Spleen (tissue), 11 donors: ENCODE data around the gene KXD1. TPM values are rescaled to one million over a fixed set of nuclear protein-coding genes. Genes with fewer than 3 reads are reported as not detected.

Source experiments
- DNase-seq: peaks from one replicate; pipeline ENCODE4 v3.0.0-alpha.2; 2020
- H3K27ac ChIP-seq, 8 donors: fragments of 200-600 bp; sonication (generic) in 7 of 8; 1 replicate in 4 of 8; 2 replicates in 4 of 8; pipeline versions ENCODE4 v1.5.0 to v1.8.0; 2016 to 2021; ENCODE audit warnings: inconsistent platforms in 4 of 8, mild to moderate bottlenecking in 4 of 8, moderate library complexity in 1 of 8
- H3K27me3 ChIP-seq, 7 donors: fragments of 200-600 bp; sonication (generic) in 6 of 7; replicated peaks in 1 of 7; 1 replicate in 4 of 7; 2 replicates in 3 of 7; pipeline versions ENCODE4 v1.5.0 to v1.8.0; 2016 to 2021; ENCODE audit warnings: inconsistent platforms in 3 of 7, mild to moderate bottlenecking in 1 of 7
- H3K36me3 ChIP-seq, 6 donors: fragments of 200-600 bp; sonication (generic) in 5 of 6; 1 replicate in 4 of 6; 2 replicates in 2 of 6; pipeline versions ENCODE4 v1.5.0 to v1.8.0; 2016 to 2021; ENCODE audit warnings: inconsistent platforms in 2 of 6
- H3K4me1 ChIP-seq, 6 donors: fragments of 200-600 bp; sonication (generic) in 5 of 6; 1 replicate in 3 of 6; 2 replicates in 3 of 6; pipeline versions ENCODE4 v1.5.0 to v1.8.0; 2016 to 2021; ENCODE audit warnings: inconsistent platforms in 3 of 6
- H3K4me3 ChIP-seq, 8 donors: fragments of 200-600 bp; sonication (generic) in 7 of 8; 1 replicate in 4 of 8; 2 replicates in 4 of 8; pipeline versions ENCODE4 v1.5.0 to v1.8.0; 2016 to 2021; ENCODE audit warnings: inconsistent platforms in 4 of 8, mild to moderate bottlenecking in 4 of 8, moderate library complexity in 2 of 8
- H3K9me3 ChIP-seq, 8 donors: fragments of 200-600 bp; sonication (generic) in 7 of 8; 1 replicate in 4 of 8; 2 replicates in 4 of 8; pipeline versions ENCODE4 v1.5.0 to v1.8.0; 2016 to 2021; ENCODE audit warnings: inconsistent platforms in 4 of 8
- POLR2A ChIP-seq, 3 donors: fragments of 450-650 bp; IDR thresholded peaks; one replicate each; pipeline ENCODE4 v1.5.1; 2017; ENCODE audit warnings: antibody characterized with exemption in 3 of 3, mild to moderate bottlenecking in 1 of 3
- POLR2AphosphoS5 ChIP-seq, 3 donors: sonication (generic); formaldehyde crosslinking; IDR thresholded peaks; one replicate each; pipeline ENCODE4 v1.5.1; 2017; ENCODE audit warnings: antibody characterized with exemption in 3 of 3
- WGBS, 5 donors: extraction: QIAGEN DNeasy Blood & Tissue Kit in 3 of 5; methylation state at CpG; one replicate each; pipeline versions ENCODE4 v1.1.5 to v1.1.7; 2013 to 2018; 5-methylcytosine and 5-hydroxymethylcytosine counted together
- intact Hi-C: fragments of 100-400 bp; cut with DNase I; formaldehyde crosslinking; loops from one replicate; pipeline ENCODE4 v1.15.0; 2023; ENCODE audit warnings: low total_unique reads
- polyA plus RNA-seq, 3 donors: library from polyadenylated mRNA; stranded (reverse); fragments of 200-250 nt; gene quantifications; one replicate each; pipeline ENCODE4 v1.2.1, GENCODE V29; 2013
- total RNA-seq, 7 donors: library from RNA; depleted of rRNA in 3 of 7; stranded (reverse); fragments of >200 nt in 3 of 7; fragmentation: NEBNext Ultra II Directional in 4 of 7; extraction: Animal tissue kit (Norgen Biotek cat#: 25700) in 4 of 7; gene quantifications; one replicate each; pipeline versions ENCODE4 v1.1.0 to v1.2.1, GENCODE V29; 2016 to 2021
- TF ChIP-seq, protein P1 (sequence below), 11 experiments: fragments of 200-600 bp in 7 of 11; fragments of 450-650 bp in 4 of 11; sonication (generic) in 4 of 11; IDR thresholded peaks in 8 of 11; conservative IDR thresholded peaks in 3 of 11; 1 replicate in 7 of 11; 2 replicates in 4 of 11; pipeline versions ENCODE4 v1.4.0 to v1.8.0; 2016 to 2021; ENCODE audit warnings: antibody characterized with exemption in 11 of 11, inconsistent platforms in 4 of 11, mild to moderate bottlenecking in 1 of 11
- donor health status: healthy with polysubstance abuse.
- donor health status: DM: no; HTN: no; CAD: no; lungs with moderate emphysema.
- donor health status: DM: no; HTN: no; CAD: no.
- donor health status: Bipolar disorder and iron deficiency.
- donor health status: healthy.
- donor health status: DM: no; HTN: no; CAD: no.
- donor health status: DM: yes; HTN: yes; CAD: no.

KXD1 gene
- total and polyA plus RNA-seq, 10 donors = 63.9 to 90.9 (median 74.8) TPM

- intact Hi-C loops = no loop called here
- Histone ChIP-seq H3K9me3 (no peaks in the 10 kb centered on the region), H3K4me3 (no peak overlapping the region), H3K27me3 (peaks cover 22 to 98% (median 95%) of the 10 kb centered on the region in 7 donors), H3K36me3 (no peaks in the 10 kb centered on the region), H3K27ac (no peak overlapping the region), H3K4me1 (peaks cover 31 to 69% (median 54%) of the 10 kb centered on the region in 6 donors)
- 30 to 51% (median 37%) methylated on average over 2 of the region's 2 CpGs for WGBS, 5 donors
- TF ChIP-seq POLR2A (IDR thresholded peaks at IDR 0.05) (no peak), POLR2AphosphoS5 (IDR thresholded peaks at IDR 0.05) (no peak)
- TF ChIP-seq, protein P1, sequence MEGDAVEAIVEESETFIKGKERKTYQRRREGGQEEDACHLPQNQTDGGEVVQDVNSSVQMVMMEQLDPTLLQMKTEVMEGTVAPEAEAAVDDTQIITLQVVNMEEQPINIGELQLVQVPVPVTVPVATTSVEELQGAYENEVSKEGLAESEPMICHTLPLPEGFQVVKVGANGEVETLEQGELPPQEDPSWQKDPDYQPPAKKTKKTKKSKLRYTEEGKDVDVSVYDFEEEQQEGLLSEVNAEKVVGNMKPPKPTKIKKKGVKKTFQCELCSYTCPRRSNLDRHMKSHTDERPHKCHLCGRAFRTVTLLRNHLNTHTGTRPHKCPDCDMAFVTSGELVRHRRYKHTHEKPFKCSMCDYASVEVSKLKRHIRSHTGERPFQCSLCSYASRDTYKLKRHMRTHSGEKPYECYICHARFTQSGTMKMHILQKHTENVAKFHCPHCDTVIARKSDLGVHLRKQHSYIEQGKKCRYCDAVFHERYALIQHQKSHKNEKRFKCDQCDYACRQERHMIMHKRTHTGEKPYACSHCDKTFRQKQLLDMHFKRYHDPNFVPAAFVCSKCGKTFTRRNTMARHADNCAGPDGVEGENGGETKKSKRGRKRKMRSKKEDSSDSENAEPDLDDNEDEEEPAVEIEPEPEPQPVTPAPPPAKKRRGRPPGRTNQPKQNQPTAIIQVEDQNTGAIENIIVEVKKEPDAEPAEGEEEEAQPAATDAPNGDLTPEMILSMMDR (IDR thresholded peaks at IDR 0.05 in 8 of 11, conservative IDR thresholded peaks at IDR 0.05 in 3 of 11) = no peak
- no peak for DNase-seq
Observed at GRCh38 chr19:18609717-18610051, 52.0 kb downstream of the KXD1 start.

- Histone ChIP-seq H3K9me3 (no peaks in the 10 kb centered on the region), H3K27me3 (peaks cover 22 to 98% (median 95%) of the 10 kb centered on the region in 7 donors), H3K4me3 (no peak overlapping the region), H3K4me1 (peaks cover 31 to 65% (median 54%) of the 10 kb centered on the region in 6 donors), H3K36me3 (no peaks in the 10 kb centered on the region), H3K27ac (no peak overlapping the region)
- intact Hi-C loops = no loop called here
- DNase-seq = no peak
- WGBS, 5 donors = 23 to 48% (median 32%) methylated on average over 3 of the region's 3 CpGs
- TF ChIP-seq POLR2A (IDR thresholded peaks at IDR 0.05) = no peak
- TF ChIP-seq, protein P1 (IDR thresholded peaks at IDR 0.05 in 8 of 11, conservative IDR thresholded peaks at IDR 0.05 in 3 of 11) = no peak
- no peak for TF ChIP-seq POLR2AphosphoS5 (IDR thresholded peaks at IDR 0.05)
Observed at GRCh38 chr19:18610245-18610555, 52.5 kb downstream of the KXD1 start.

GRCh38 chr19:18610556-18611326 is 53.1 kb downstream of the KXD1 start:
- no peak for DNase-seq
- no peaks in the 10 kb centered on the region for H3K36me3 ChIP-seq
- H3K27ac ChIP-seq = no peak overlapping the region
- no peaks in the 10 kb centered on the region for H3K9me3 ChIP-seq
- peaks cover 22 to 98% (median 95%) of the 10 kb centered on the region in 7 donors for H3K27me3 ChIP-seq
- WGBS, 5 donors = 2 to 4% (median 3%) methylated on average over 20 to 45 of the region's 45 CpGs
- peaks cover 31 to 61% (median 50%) of the 10 kb centered on the region in 6 donors for H3K4me1 ChIP-seq
- intact Hi-C loops = no loop called here
- peak in 1 of 3 donors; percentile 55 for TF ChIP-seq POLR2AphosphoS5 (IDR thresholded peaks at IDR 0.05)
- TF ChIP-seq, protein P1 (IDR thresholded peaks at IDR 0.05 in 8 of 11, conservative IDR thresholded peaks at IDR 0.05 in 3 of 11) = no peak
- H3K4me3 ChIP-seq = peak overlapping the region in 1 of 8 donors; percentile 67

- H3K27me3 ChIP-seq = peaks cover 22 to 98% (median 89%) of the 10 kb centered on the region in 7 donors
- intact Hi-C loops = no loop called here
- WGBS, 5 donors = 1 to 3% (median 2%) methylated on average over 30 to 62 of the region's 62 CpGs
- H3K36me3 ChIP-seq = no peaks in the 10 kb centered on the region
- TF ChIP-seq POLR2A (IDR thresholded peaks at IDR 0.05) = no peak
- no peak for TF ChIP-seq POLR2AphosphoS5 (IDR thresholded peaks at IDR 0.05)
- TF ChIP-seq, protein P1 (IDR thresholded peaks at IDR 0.05 in 8 of 11, conservative IDR thresholded peaks at IDR 0.05 in 3 of 11) = no peak
- H3K4me1 ChIP-seq = peaks cover 31 to 55% (median 44%) of the 10 kb centered on the region in 6 donors
- H3K27ac ChIP-seq = no peak overlapping the region
- no peaks in the 10 kb centered on the region for H3K9me3 ChIP-seq
- no peak for DNase-seq
- peak overlapping the region in 7 of 8 donors; percentile 4 to 67 (median 39) for H3K4me3 ChIP-seq
Observed at GRCh38 chr19:18611327-18612050, 53.8 kb downstream of the KXD1 start.
